Erythroblast (primary cell): Measurements from ENCODE around the gene ADAMTS12.

ENCODE experiments used
- GATA1 ChIP-seq: IDR thresholded peaks from 2 replicates; pipeline ENCODE4 v1.6.1; 2011; ENCODE audit warnings: low read depth, mild to moderate bottlenecking, control low read depth, low read length, moderate library complexity
- POLR2A ChIP-seq: IDR thresholded peaks from 2 replicates; pipeline ENCODE4 v1.6.1; 2011; ENCODE audit warnings: mild to moderate bottlenecking, low read length

- TF ChIP-seq POLR2A (no peak), GATA1 (no peak)
These were observed 49.9 kb downstream of the ADAMTS12 start for GRCh38 chr5:33841891-33842290.
